ENCODE data around the gene CCAR1. TPM values are rescaled to one million over a fixed set of nuclear protein-coding genes. Genes with fewer than 3 reads are reported as not detected.

The CCAR1 gene
- polyA plus RNA-seq, 2 of the 4 experiments (the other 2 are of a cell fraction) = 98.8 to 107 TPM

DNA sequence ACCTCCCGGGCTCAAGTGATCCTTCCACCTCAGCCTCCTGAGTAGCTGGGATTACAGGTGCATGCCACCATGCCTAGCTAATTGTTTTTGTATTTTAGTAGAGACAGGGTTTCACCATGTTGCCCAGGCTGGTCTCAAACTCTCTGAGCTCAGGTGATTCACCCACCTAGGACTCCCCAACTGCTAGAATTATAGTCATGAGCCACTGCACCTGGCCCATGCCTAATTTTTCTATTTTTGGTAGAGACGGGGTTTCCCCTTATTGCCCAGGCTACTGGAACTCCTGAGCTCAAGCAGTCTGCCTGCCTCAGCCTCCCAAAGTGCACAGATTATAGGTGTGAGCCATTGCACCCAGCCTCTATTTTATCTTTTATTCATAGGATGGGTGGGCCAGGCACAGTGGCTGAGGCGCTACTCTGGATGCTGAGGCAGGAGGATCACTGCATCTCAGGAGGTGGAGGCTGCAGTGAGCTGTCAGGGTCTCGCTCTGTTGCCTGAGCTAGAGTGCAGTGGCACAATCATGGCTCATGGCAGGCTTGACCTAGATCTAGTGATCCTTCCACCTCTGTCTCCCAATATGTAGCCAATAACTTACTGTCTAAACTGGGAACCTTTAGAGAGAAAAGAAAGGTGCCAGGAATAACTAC is 75.0 kb downstream of the CCAR1 start:
- ATAC-seq = no peak
- POLR2A ChIA-PET = interaction anchor here (0.6 kb wide), 1 partner anchor 143 kb away, joined by 5 read pairs; no protein-coding TSS in a partner anchor
- Histone ChIP-seq H3K4me1 (no peaks in the 10 kb centered on the region), H3K4me3 (no peak overlapping the region), H3K9me3 (no peaks in the 10 kb centered on the region), H3K4me2 (no peak overlapping the region), H3K27ac (no peak overlapping the region)
- no peak for FAIRE-seq
- TF ChIP-seq HOXB13 (CRISPR knock-in tag; IDR thresholded peaks at IDR 0.05; ENCODE audit: low read depth) = no peak
- TF ChIP-seq, protein P1, sequence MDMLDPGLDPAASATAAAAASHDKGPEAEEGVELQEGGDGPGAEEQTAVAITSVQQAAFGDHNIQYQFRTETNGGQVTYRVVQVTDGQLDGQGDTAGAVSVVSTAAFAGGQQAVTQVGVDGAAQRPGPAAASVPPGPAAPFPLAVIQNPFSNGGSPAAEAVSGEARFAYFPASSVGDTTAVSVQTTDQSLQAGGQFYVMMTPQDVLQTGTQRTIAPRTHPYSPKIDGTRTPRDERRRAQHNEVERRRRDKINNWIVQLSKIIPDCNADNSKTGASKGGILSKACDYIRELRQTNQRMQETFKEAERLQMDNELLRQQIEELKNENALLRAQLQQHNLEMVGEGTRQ (IDR thresholded peaks at IDR 0.05) = no peak
- no peak for TF ChIP-seq EHMT2 (IDR thresholded peaks at IDR 0.05; ENCODE audit: low read depth)
- TF ChIP-seq CBX2 (IDR thresholded peaks at IDR 0.05; ENCODE audit: borderline replicate concordance, low read depth) = no peak
- TF ChIP-seq CEBPB (IDR thresholded peaks at IDR 0.05) = no peak
- TF ChIP-seq MAFK (IDR thresholded peaks at IDR 0.05; ENCODE audit: partially characterized antibody) = no peak
- TF ChIP-seq ZSCAN20 (CRISPR knock-in tag; IDR thresholded peaks at IDR 0.05) = no peak
- no peak for TF ChIP-seq EP300 (IDR thresholded peaks at IDR 0.05)
- TF ChIP-seq NR3C1 (IDR thresholded peaks at IDR 0.05) = no peak
- TF ChIP-seq NPAS2 (CRISPR knock-in tag; IDR thresholded peaks at IDR 0.05; ENCODE audit: borderline replicate concordance) = no peak
- TF ChIP-seq, protein P2, sequence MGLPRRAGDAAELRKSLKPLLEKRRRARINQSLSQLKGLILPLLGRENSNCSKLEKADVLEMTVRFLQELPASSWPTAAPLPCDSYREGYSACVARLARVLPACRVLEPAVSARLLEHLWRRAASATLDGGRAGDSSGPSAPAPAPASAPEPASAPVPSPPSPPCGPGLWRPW (IDR thresholded peaks at IDR 0.05) = no peak
- TF ChIP-seq RAD21 (conservative IDR thresholded peaks at IDR 0.05 in 1 of 2, IDR thresholded peaks at IDR 0.05 in 1 of 2) = no peak
- TF ChIP-seq CHD4 (IDR thresholded peaks at IDR 0.05; ENCODE audit: borderline replicate concordance) = no peak
- TF ChIP-seq CBX8 (IDR thresholded peaks at IDR 0.05) = no peak
- no peak for TF ChIP-seq ZC3H11A (IDR thresholded peaks at IDR 0.05)
- no peak for TF ChIP-seq KDM1A (IDR thresholded peaks at IDR 0.05; ENCODE audit: low read depth)
- TF ChIP-seq KDM5A (IDR thresholded peaks at IDR 0.05) = no peak
- no peak for TF ChIP-seq HOXA7 (CRISPR knock-in tag; IDR thresholded peaks at IDR 0.05)
- no peak for TF ChIP-seq FOSB (CRISPR knock-in tag; IDR thresholded peaks at IDR 0.05)
- TF ChIP-seq, protein P3, sequence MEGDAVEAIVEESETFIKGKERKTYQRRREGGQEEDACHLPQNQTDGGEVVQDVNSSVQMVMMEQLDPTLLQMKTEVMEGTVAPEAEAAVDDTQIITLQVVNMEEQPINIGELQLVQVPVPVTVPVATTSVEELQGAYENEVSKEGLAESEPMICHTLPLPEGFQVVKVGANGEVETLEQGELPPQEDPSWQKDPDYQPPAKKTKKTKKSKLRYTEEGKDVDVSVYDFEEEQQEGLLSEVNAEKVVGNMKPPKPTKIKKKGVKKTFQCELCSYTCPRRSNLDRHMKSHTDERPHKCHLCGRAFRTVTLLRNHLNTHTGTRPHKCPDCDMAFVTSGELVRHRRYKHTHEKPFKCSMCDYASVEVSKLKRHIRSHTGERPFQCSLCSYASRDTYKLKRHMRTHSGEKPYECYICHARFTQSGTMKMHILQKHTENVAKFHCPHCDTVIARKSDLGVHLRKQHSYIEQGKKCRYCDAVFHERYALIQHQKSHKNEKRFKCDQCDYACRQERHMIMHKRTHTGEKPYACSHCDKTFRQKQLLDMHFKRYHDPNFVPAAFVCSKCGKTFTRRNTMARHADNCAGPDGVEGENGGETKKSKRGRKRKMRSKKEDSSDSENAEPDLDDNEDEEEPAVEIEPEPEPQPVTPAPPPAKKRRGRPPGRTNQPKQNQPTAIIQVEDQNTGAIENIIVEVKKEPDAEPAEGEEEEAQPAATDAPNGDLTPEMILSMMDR (IDR thresholded peaks at IDR 0.05) = no peak
- CTCF ChIA-PET = interaction anchor here (0.7 to 2.7 kb wide), 7 partner anchors 17 to 260 kb away, joined by 3 to 6 read pairs (median 4); partner anchors contain the start of gene DDX50
- no peak for DNase-seq (ENCODE audit: low read depth in 1 of 2, low spot score in 1 of 2)
- WGBS (ENCODE audit: missing lambda C conversion rate) = 94% methylated on average over 4 of the region's 4 CpGs

DNA sequence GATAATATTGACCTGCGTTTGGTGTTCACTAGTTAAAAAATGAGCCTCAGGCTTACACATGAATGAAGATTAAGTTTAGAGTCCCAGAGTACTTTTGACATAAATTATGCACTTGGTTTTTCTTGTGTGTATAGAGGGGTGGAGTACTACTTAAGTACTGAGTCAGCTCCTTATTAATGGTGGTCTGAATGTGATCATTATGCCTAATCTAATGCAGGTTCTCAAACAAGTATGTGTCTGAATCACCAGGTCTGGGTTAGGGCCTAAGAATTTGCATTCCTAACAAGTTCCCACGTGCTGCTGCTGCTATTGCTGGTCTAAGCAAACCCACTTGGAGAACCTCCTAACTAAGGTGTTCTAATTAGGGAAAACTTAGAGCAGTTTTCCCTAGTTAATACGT is 75.6 kb downstream of the CCAR1 start:
- ATAC-seq (no peak), DNase-seq (ENCODE audit: low read depth in 1 of 2, low spot score in 1 of 2) (no peak), FAIRE-seq (no peak)
- Histone ChIP-seq H3K4me2 (no peak overlapping the region), H3K27ac (no peak overlapping the region), H3K4me3 (no peak overlapping the region), H3K9me3 (no peaks in the 10 kb centered on the region), H3K4me1 (no peaks in the 10 kb centered on the region)
- POLR2A ChIA-PET = interaction anchor here (0.6 kb wide), 2 partner anchors 101 to 144 kb away, joined by 3 to 5 read pairs; no protein-coding TSS in a partner anchor
- no peak for TF ChIP-seq HOXA7 (CRISPR knock-in tag; IDR thresholded peaks at IDR 0.05)
- WGBS (ENCODE audit: missing lambda C conversion rate) = 92% methylated on average over 3 of the region's 3 CpGs
- CTCF ChIA-PET = interaction anchor here (0.7 to 2.7 kb wide), 5 partner anchors 99 to 108 kb away, joined by 3 to 6 read pairs (median 4); partner anchors contain the start of gene DDX50

DNA sequence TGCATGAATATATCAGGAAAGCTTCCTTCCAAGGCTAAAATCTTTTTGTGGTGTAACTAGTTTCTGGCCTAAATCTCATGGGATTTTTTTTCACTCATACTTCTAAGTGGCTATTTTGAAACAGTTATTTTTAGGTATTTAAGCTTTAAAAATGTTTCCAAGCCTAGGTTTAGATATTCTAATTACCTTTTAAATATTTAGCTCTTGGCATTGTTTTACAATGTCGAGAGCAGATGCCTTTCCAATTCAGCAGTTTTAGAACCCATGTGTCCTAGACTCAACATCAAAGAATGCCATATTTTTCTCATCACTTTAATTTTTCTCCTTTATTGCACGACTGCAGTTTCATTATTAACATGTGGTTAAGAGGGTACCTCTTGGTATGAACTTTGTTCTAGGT is 79.2 kb downstream of the CCAR1 start:
- no peak for DNase-seq (ENCODE audit: low read depth in 1 of 2, low spot score in 1 of 2)
- POLR2A ChIA-PET = no interaction called here

More for the DNA sequence above, 79.2 kb downstream of the CCAR1 start:
- ATAC-seq (no peak), FAIRE-seq (no peak)
- Histone ChIP-seq H3K9me3 (no peaks in the 10 kb centered on the region), H3K4me2 (no peak overlapping the region), H3K27ac (no peak overlapping the region), H3K4me3 (no peak overlapping the region), H3K4me1 (no peaks in the 10 kb centered on the region)
- CTCF ChIA-PET = interaction anchor here (1.2 to 3.3 kb wide), 2 partner anchors 14 to 98 kb away, joined by 4 to 13 read pairs; no protein-coding TSS in a partner anchor
- WGBS (ENCODE audit: missing lambda C conversion rate) = 96% methylated on average over 2 of the region's 2 CpGs
- TF ChIP-seq, protein P4, sequence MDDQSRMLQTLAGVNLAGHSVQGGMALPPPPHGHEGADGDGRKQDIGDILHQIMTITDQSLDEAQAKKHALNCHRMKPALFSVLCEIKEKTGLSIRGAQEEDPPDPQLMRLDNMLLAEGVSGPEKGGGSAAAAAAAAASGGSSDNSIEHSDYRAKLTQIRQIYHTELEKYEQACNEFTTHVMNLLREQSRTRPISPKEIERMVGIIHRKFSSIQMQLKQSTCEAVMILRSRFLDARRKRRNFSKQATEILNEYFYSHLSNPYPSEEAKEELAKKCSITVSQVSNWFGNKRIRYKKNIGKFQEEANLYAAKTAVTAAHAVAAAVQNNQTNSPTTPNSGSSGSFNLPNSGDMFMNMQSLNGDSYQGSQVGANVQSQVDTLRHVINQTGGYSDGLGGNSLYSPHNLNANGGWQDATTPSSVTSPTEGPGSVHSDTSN (IDR thresholded peaks at IDR 0.05) = no peak
- TF ChIP-seq ZC3H11A (IDR thresholded peaks at IDR 0.05) = no peak
- no peak for TF ChIP-seq ESRRA (IDR thresholded peaks at IDR 0.05; ENCODE audit: borderline replicate concordance, low read length)
- TF ChIP-seq FOXS1 (CRISPR knock-in tag; IDR thresholded peaks at IDR 0.05) = no peak
- no peak for TF ChIP-seq RARB (CRISPR knock-in tag; IDR thresholded peaks at IDR 0.05)
- no peak for TF ChIP-seq CHD2 (IDR thresholded peaks at IDR 0.05; ENCODE audit: low read length, partially characterized antibody)
- no peak for TF ChIP-seq NPAS2 (CRISPR knock-in tag; IDR thresholded peaks at IDR 0.05; ENCODE audit: borderline replicate concordance)
- TF ChIP-seq ZFP36 (IDR thresholded peaks at IDR 0.05; ENCODE audit: borderline replicate concordance, partially characterized antibody) = no peak

All from A549 (cell line).